Measurements from ENCODE around the gene QRFP.

DNA sequence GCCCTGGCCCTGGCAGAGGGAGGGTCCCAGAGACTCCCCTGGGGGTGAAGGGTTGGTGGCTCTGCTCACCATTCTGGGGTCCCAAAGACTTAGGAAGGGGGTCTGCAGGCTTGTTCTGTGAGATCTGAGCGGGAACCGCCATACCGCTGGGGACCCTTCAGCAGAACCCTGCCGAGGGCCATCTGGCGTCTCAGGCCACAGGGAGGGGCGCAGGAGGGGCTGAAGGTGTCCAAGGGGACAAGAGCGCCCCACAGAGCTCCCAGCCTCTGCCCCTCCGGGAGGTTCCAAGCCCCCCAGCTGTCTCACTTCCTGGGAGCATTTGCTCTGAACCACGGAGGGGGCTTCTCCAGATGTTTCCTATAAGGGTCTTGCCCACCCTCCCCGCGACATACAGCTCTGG lies 37.6 kb upstream of the QRFP start:
- TF ChIP-seq, protein P1, sequence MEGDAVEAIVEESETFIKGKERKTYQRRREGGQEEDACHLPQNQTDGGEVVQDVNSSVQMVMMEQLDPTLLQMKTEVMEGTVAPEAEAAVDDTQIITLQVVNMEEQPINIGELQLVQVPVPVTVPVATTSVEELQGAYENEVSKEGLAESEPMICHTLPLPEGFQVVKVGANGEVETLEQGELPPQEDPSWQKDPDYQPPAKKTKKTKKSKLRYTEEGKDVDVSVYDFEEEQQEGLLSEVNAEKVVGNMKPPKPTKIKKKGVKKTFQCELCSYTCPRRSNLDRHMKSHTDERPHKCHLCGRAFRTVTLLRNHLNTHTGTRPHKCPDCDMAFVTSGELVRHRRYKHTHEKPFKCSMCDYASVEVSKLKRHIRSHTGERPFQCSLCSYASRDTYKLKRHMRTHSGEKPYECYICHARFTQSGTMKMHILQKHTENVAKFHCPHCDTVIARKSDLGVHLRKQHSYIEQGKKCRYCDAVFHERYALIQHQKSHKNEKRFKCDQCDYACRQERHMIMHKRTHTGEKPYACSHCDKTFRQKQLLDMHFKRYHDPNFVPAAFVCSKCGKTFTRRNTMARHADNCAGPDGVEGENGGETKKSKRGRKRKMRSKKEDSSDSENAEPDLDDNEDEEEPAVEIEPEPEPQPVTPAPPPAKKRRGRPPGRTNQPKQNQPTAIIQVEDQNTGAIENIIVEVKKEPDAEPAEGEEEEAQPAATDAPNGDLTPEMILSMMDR (IDR thresholded peaks at IDR 0.05; ENCODE audit: borderline replicate concordance, extremely low read depth, low read length, poor library complexity, severe bottlenecking), result no peak
- TF ChIP-seq EZH2 (IDR thresholded peaks at IDR 0.05; ENCODE audit: borderline replicate concordance, low read depth, low read length, severe bottlenecking), result no peak

Data from DND-41 (cell line).